Neutrophil (primary cell): ENCODE data around the gene METTL15.
"Not testable (repeated sequence)": the region's sequence is repeated elsewhere in the genome, so short reads cannot be mapped to it uniquely, and the experiment has no call there.

ENCODE experiments used
- H3K27ac ChIP-seq: fragments of 200-600 bp; sonication (generic); 2 replicates; pipeline ENCODE4 v1.5.1; 2016; ENCODE audit warnings: mild to moderate bottlenecking, moderate library complexity
- H3K27me3 ChIP-seq: fragments of 200-600 bp; sonication (generic); 2 replicates; pipeline ENCODE4 v1.6.0; 2016; ENCODE audit warnings: mild to moderate bottlenecking
- H3K36me3 ChIP-seq: fragments of 200-600 bp; sonication (generic); 2 replicates; pipeline ENCODE4 v1.5.1; 2017
- H3K4me1 ChIP-seq, 2 experiments: fragments of 200-600 bp in 1 of 2; sonication (generic) in 1 of 2; 1 replicate in 1 of 2; 2 replicates in 1 of 2; pipeline versions ENCODE4 v1.5.1 to v1.6.1; 2013 to 2016; ENCODE audit warnings: low read depth in 1 of 2, low read length in 1 of 2, mild to moderate bottlenecking in 1 of 2, moderate library complexity in 1 of 2; ENCODE audit not compliant: control insufficient read depth in 1 of 2, insufficient read depth in 1 of 2
- H3K4me3 ChIP-seq, 2 experiments: fragments of 200-600 bp in 1 of 2; sonication (generic) in 1 of 2; 1 replicate in 1 of 2; 2 replicates in 1 of 2; pipeline ENCODE4 v1.5.1; 2013 to 2016; ENCODE audit warnings: low read depth in 1 of 2, low read length in 1 of 2, mild to moderate bottlenecking in 1 of 2, moderate library complexity in 1 of 2
- H3K9me3 ChIP-seq: fragments of 200-600 bp; sonication (generic); 2 replicates; pipeline ENCODE4 v1.5.1; 2016
- TF ChIP-seq, protein P1 (sequence below): fragments of 200-600 bp; sonication (generic); IDR thresholded peaks from 2 replicates; pipeline ENCODE4 v1.5.1; 2016; ENCODE audit warnings: antibody characterized with exemption

The METTL15 gene

DNA sequence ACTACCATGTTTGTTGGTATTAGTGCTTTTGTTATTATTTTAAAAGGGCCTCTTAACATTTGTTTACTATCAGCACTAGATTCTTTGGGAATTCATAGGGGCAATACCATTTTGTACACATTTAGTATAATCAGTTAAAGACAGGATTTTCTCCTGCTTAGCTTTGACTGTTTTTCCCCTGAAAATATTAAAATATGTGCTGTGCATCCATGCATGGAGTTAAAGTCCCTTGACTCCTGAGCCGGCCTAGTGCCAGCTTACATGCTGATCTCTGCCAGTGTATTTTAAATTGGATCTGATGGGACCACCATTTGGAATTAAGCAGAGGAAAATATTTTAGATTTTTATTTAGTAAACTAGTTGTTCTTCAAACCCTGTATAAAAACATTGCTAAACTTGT is 161.4 kb downstream of the METTL15 start:
- Histone ChIP-seq H3K4me1 (no peaks in the 10 kb centered on the region), H3K4me3 (no peak overlapping the region), H3K36me3 (no peaks in the 10 kb centered on the region), H3K27ac (no peak overlapping the region), H3K9me3 (no peaks in the 10 kb centered on the region), H3K27me3 (no peaks in the 10 kb centered on the region)
- TF ChIP-seq, protein P1, sequence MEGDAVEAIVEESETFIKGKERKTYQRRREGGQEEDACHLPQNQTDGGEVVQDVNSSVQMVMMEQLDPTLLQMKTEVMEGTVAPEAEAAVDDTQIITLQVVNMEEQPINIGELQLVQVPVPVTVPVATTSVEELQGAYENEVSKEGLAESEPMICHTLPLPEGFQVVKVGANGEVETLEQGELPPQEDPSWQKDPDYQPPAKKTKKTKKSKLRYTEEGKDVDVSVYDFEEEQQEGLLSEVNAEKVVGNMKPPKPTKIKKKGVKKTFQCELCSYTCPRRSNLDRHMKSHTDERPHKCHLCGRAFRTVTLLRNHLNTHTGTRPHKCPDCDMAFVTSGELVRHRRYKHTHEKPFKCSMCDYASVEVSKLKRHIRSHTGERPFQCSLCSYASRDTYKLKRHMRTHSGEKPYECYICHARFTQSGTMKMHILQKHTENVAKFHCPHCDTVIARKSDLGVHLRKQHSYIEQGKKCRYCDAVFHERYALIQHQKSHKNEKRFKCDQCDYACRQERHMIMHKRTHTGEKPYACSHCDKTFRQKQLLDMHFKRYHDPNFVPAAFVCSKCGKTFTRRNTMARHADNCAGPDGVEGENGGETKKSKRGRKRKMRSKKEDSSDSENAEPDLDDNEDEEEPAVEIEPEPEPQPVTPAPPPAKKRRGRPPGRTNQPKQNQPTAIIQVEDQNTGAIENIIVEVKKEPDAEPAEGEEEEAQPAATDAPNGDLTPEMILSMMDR, result no peak

DNA sequence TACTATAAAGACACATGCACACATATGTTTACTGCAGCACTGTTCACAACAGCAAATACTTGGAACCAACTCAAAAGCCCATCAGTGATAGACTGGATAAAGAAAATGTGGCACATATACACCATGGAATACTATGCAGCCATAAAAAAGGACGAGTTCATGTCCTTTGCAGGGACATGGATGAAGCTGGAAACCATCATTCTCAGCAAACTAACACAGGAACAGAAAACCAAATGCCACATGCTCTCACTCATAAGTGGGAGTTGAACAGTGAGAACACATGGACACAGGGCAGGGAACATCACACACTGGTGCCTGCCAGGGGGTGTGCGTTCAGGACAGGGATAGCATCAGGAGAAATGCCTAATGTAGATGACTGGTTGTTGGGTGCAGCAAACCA is 164.1 kb downstream of the METTL15 start:
- not testable (repeated sequence) for H3K4me1 ChIP-seq, H3K9me3 ChIP-seq, H3K27ac ChIP-seq, H3K4me3 ChIP-seq, H3K36me3 ChIP-seq, H3K27me3 ChIP-seq

GRCh38 chr11:28274216-28274615 is 166.0 kb downstream of the METTL15 start:
- Histone ChIP-seq H3K4me1 (no peaks in the 10 kb centered on the region), H3K27ac (no peak overlapping the region), H3K27me3 (no peaks in the 10 kb centered on the region), H3K9me3 (no peaks in the 10 kb centered on the region), H3K36me3 (no peaks in the 10 kb centered on the region), H3K4me3 (no peak overlapping the region)
- TF ChIP-seq, protein P1, result no peak

DNA sequence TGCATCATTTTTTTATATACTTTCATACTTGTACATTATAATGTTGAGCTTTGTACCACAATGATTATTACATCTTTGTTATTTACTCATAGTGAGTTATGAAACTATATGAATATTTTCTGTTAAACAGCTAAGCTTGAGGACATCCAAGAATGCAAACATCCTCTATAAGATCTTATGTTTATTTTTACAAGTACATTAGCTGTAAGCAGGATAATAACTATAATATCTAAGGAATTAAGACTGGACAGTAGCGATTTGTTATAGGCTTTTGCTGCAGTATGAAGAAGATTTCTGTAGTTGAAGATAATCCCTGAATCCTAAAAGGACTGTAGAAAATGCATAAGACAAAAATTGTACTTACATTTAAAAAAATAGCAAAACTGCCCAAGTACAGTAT is 176.0 kb downstream of the METTL15 start:
- Histone ChIP-seq H3K27me3 (no peaks in the 10 kb centered on the region), H3K4me3 (no peak overlapping the region), H3K27ac (no peak overlapping the region)

GRCh38 chr11:28289444-28289843 is 181.3 kb downstream of the METTL15 start:
- TF ChIP-seq, protein P1, result no peak
- no peak overlapping the region for H3K4me3 ChIP-seq
- no peak overlapping the region for H3K27ac ChIP-seq
- H3K4me1 ChIP-seq, result no peaks in the 10 kb centered on the region
- no peaks in the 10 kb centered on the region for H3K27me3 ChIP-seq
- no peaks in the 10 kb centered on the region for H3K9me3 ChIP-seq
- H3K36me3 ChIP-seq, result no peaks in the 10 kb centered on the region

More for the DNA sequence above, 176.0 kb downstream of the METTL15 start:
- no peaks in the 10 kb centered on the region for H3K36me3 ChIP-seq
- TF ChIP-seq, protein P1, result no peak
- no peaks in the 10 kb centered on the region for H3K4me1 ChIP-seq
- no peaks in the 10 kb centered on the region for H3K9me3 ChIP-seq

DNA sequence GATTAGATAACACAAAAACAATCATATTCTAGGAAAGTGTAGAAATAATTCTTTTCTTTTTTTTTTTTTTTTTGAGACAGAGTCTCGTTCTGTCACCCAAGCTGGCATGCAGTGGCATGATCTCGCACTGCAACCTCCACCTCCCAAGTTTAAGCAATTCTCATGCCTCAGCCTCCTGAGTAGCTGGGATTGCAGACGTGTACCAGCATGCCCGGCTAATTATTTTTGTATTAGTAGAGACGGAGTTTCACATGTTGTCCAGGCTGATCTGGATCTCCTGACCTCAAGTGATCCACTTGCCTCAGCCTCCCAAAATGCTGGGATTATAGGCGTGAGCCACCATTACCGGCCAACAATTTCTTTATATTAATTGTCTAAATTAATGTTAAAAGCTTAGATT is 182.8 kb downstream of the METTL15 start:
- H3K9me3 ChIP-seq, H3K27me3 ChIP-seq, H3K36me3 ChIP-seq, H3K27ac ChIP-seq, H3K4me1 ChIP-seq, H3K4me3 ChIP-seq: not testable (repeated sequence)

GRCh38 chr11:28296426-28296825 is 188.2 kb downstream of the METTL15 start:
- TF ChIP-seq, protein P1, result no peak
- no peak overlapping the region for H3K4me3 ChIP-seq
- H3K9me3 ChIP-seq, result no peaks in the 10 kb centered on the region
- no peaks in the 10 kb centered on the region for H3K4me1 ChIP-seq
- no peak overlapping the region for H3K27ac ChIP-seq
- no peaks in the 10 kb centered on the region for H3K27me3 ChIP-seq
- no peaks in the 10 kb centered on the region for H3K36me3 ChIP-seq
